ENCODE data around the gene ZNF609.

DNA sequence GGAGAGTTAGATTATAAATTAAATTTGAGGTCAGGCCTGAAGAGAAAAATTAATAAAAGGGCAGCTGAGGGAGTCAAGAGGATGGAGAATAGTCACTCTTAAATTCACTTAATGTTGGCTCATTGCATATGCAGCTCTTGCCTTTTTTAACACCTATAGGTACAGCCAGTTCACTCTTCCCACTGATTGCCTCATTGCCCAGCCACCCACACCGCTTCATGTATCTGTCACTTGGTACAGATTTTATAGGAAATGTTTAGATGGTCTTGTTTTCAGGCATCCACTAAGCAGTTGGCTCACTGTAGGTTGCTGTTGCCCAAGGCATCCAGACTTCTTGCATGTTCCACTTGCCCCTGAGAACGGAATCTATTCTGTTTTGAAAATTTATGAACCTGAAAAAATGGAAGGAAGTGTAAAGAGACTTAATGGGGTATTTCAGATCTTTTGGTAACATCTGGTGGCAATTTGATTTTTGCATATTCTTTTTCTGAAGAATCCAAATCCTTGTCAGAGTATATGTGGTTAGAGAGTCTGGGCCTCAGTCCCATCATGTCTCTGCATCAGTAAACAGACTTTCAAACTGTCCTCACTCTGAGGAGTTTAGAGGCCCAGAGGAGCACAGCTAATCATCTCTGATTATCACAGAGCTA lies 163.1 kb downstream of the ZNF609 start:
- TF ChIP-seq, protein P1, sequence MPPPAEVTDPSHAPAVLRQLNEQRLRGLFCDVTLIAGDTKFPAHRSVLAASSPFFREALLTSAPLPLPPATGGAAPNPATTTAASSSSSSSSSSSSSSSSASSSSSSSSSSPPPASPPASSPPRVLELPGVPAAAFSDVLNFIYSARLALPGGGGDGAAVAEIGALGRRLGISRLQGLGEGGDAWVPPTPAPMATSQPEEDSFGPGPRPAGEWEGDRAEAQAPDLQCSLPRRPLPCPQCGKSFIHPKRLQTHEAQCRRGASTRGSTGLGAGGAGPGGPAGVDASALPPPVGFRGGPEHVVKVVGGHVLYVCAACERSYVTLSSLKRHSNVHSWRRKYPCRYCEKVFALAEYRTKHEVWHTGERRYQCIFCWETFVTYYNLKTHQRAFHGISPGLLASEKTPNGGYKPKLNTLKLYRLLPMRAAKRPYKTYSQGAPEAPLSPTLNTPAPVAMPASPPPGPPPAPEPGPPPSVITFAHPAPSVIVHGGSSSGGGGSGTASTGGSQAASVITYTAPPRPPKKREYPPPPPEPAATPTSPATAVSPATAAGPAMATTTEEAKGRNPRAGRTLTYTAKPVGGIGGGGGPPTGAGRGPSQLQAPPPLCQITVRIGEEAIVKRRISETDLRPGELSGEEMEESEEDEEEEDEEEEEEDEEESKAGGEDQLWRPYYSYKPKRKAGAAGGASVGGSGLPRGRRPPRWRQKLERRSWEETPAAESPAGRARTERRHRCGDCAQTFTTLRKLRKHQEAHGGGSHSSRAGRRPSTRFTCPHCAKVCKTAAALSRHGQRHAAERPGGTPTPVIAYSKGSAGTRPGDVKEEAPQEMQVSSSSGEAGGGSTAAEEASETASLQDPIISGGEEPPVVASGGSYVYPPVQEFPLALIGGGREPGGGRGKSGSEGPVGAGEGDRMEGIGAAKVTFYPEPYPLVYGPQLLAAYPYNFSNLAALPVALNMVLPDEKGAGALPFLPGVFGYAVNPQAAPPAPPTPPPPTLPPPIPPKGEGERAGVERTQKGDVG (CRISPR knock-in tag; IDR thresholded peaks at IDR 0.05; ENCODE audit: borderline replicate concordance) = no peak
- TF ChIP-seq KLF16 (CRISPR knock-in tag; IDR thresholded peaks at IDR 0.05) (no peak), JDP2 (CRISPR knock-in tag; IDR thresholded peaks at IDR 0.05; ENCODE audit: borderline replicate concordance) (no peak), ZNF558 (CRISPR knock-in tag; IDR thresholded peaks at IDR 0.05; ENCODE audit: borderline replicate concordance) (no peak), JUN (CRISPR knock-in tag; IDR thresholded peaks at IDR 0.05) (no peak), POLR2A (IDR thresholded peaks at IDR 0.05; ENCODE audit: insufficient read depth in 1 of 2, low read depth in 2 of 2, low read length in 2 of 2) (no peak), ELF1 (CRISPR knock-in tag; IDR thresholded peaks at IDR 0.05) (no peak), ZNF232 (CRISPR knock-in tag; IDR thresholded peaks at IDR 0.05; ENCODE audit: borderline replicate concordance) (no peak), MIER3 (CRISPR knock-in tag; IDR thresholded peaks at IDR 0.05; ENCODE audit: borderline replicate concordance) (no peak), ZBTB7A (CRISPR knock-in tag; IDR thresholded peaks at IDR 0.05) (no peak)
- TF ChIP-seq, protein P2, sequence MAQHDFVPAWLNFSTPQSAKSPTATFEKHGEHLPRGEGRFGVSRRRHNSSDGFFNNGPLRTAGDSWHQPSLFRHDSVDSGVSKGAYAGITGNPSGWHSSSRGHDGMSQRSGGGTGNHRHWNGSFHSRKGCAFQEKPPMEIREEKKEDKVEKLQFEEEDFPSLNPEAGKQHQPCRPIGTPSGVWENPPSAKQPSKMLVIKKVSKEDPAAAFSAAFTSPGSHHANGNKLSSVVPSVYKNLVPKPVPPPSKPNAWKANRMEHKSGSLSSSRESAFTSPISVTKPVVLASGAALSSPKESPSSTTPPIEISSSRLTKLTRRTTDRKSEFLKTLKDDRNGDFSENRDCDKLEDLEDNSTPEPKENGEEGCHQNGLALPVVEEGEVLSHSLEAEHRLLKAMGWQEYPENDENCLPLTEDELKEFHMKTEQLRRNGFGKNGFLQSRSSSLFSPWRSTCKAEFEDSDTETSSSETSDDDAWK (CRISPR knock-in tag; IDR thresholded peaks at IDR 0.05) = no peak
- TF ChIP-seq, protein P3, sequence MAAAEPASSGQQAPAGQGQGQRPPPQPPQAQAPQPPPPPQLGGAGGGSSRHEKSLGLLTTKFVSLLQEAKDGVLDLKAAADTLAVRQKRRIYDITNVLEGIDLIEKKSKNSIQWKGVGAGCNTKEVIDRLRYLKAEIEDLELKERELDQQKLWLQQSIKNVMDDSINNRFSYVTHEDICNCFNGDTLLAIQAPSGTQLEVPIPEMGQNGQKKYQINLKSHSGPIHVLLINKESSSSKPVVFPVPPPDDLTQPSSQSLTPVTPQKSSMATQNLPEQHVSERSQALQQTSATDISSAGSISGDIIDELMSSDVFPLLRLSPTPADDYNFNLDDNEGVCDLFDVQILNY (CRISPR knock-in tag; conservative IDR thresholded peaks at IDR 0.05) = no peak
- TF ChIP-seq, protein P4, sequence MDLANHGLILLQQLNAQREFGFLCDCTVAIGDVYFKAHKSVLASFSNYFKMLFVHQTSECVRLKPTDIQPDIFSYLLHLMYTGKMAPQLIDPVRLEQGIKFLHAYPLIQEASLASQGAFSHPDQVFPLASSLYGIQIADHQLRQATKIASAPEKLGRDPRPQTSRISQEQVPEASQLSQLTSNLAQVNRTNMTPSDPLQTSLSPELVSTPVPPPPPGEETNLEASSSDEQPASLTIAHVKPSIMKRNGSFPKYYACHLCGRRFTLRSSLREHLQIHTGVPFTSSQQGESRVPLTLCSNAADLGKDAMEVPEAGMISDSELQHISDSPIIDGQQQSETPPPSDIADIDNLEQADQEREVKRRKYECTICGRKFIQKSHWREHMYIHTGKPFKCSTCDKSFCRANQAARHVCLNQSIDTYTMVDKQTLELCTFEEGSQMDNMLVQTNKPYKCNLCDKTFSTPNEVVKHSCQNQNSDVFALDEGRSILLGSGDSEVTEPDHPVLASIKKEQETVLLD (CRISPR knock-in tag; IDR thresholded peaks at IDR 0.05; ENCODE audit: low read depth) = no peak
